Measurements from ENCODE around the gene SGPP1. TPM values are rescaled to one million over a fixed set of nuclear protein-coding genes. Genes with fewer than 3 reads are reported as not detected.
A peak's percentile ranks its signal among the peaks of the same experiment; 100 is the strongest.

SGPP1 gene, protein sequence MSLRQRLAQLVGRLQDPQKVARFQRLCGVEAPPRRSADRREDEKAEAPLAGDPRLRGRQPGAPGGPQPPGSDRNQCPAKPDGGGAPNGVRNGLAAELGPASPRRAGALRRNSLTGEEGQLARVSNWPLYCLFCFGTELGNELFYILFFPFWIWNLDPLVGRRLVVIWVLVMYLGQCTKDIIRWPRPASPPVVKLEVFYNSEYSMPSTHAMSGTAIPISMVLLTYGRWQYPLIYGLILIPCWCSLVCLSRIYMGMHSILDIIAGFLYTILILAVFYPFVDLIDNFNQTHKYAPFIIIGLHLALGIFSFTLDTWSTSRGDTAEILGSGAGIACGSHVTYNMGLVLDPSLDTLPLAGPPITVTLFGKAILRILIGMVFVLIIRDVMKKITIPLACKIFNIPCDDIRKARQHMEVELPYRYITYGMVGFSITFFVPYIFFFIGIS
- 5.5 and 5.8 TPM in 2 replicates for total RNA-seq (2021)
- long read RNA-seq, partial matches to known transcripts, result 0 of 3 reads
- long read RNA-seq, other reads (novel, unspliced or antisense), result 2 of 3 reads

DNA sequence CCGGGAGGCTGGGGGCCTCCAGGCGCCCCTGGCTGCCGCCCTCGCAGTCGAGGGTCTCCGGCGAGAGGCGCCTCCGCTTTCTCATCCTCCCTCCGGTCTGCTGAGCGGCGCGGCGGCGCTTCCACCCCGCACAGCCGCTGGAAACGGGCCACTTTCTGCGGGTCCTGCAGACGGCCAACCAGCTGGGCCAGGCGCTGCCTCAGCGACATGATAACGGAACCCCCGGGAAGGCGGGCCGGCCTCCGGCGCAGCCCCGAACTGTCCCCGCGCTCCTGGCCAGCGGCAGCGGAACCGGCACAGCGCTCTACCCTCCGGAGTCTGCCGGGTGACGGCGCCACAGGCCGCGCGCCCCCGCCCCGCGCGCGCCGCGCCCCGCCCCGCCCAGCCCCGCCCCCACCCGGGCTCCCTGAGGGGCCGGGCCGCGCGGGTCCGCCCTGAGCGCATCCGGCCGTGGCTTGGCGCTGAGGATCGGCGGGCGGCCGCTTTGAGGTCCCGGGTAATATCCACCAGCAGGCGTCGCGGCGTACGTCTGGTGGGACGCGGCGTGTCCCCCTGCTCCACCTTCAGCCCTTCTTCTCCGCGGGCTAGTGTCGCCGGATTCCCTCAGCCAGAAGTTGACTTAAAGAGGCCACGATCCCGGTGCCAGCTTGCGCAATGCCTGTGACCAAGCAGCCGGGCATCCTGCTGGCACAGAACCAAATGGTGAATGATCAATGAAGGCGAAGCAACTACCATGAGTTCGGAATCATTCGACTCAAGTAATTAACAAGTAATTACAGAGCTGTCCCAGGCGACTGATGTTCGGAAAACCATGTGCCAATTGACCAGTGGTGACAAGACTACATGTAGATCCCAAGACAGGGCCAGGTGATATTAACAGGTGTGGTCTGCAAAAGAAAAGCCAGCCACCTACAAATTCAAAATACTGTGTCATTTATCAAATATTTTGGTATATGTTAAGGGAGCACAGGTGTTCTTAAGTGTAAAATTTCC lies at the start of gene SGPP1:
SGPP1 (minus strand) TSS at position 330 of the 993 bp plus-strand sequence; CDS start at position 209, 121 bp downstream.
- Histone ChIP-seq H2AFZ (ENCODE audit: low read length) (no peak within 1 kb of the TSS), H3K4me1 (ENCODE audit: insufficient read depth, low read length) (peaks cover 5% of the 10 kb centered on the region; the same call in 1 of the 2 replicates), H3K4ac (ENCODE audit: low read depth, low read length) (no peak within 1 kb of the TSS), H2BK120ac (ENCODE audit: low read depth, low read length, poor library complexity, severe bottlenecking) (no peak within 1 kb of the TSS), H3K27me3 (ENCODE audit: insufficient read depth, low read length) (no peaks in the 10 kb centered on the region; the same call in 1 of the 2 replicates), H3K4me2 (ENCODE audit: insufficient read depth, insufficient read length, low read length) (peak within 1 kb of the TSS; percentile 87), H3K23me2 (ENCODE audit: insufficient read length, low read depth, low read length, poor library complexity, severe bottlenecking) (peaks cover 7% of the 10 kb centered on the region), H3T11ph (ENCODE audit: low read length) (no peak within 1 kb of the TSS), H3K79me2 (ENCODE audit: insufficient read depth, low read length) (no peaks in the 10 kb centered on the region), H2BK5ac (ENCODE audit: insufficient read length, low read length) (no peak within 1 kb of the TSS), H2AK5ac (ENCODE audit: insufficient read length, low read length) (no peak within 1 kb of the TSS), H2BK12ac (ENCODE audit: insufficient read length, low read depth, low read length) (no peak within 1 kb of the TSS), H3K9me3 (ENCODE audit: control insufficient read depth, low read depth, low read length) (no peaks in the 10 kb centered on the region), H4K20me1 (ENCODE audit: control insufficient read depth, insufficient read depth, insufficient read length) (no peaks in the 10 kb centered on the region), H2BK15ac (ENCODE audit: low read depth, low read length) (no peak within 1 kb of the TSS), H3K27ac (ENCODE audit: insufficient read length, low read depth, low read length) (no peak within 1 kb of the TSS), H2BK20ac (ENCODE audit: low read depth, low read length, poor library complexity, severe bottlenecking) (no peak within 1 kb of the TSS), H4K91ac (ENCODE audit: insufficient read length, low read depth, low read length) (no peak within 1 kb of the TSS), H3K18ac (ENCODE audit: insufficient read length, low read depth, low read length) (peak within 1 kb of the TSS; percentile 39), H4K5ac (ENCODE audit: insufficient read length, low read depth, low read length) (no peak within 1 kb of the TSS), H3K56ac (ENCODE audit: insufficient read length, low read depth, low read length) (no peak within 1 kb of the TSS), H4K8ac (replicated peaks; ENCODE audit: insufficient read length, low read depth, low read length) (no peak within 1 kb of the TSS), H3K79me1 (ENCODE audit: insufficient read depth, low read depth, low read length, poor library complexity, severe bottlenecking) (no peaks in the 10 kb centered on the region), H3K14ac (ENCODE audit: insufficient read depth, low read length) (peak within 1 kb of the TSS; percentile 67), H3K23ac (ENCODE audit: insufficient read length, low read depth, low read length) (no peak within 1 kb of the TSS), H3K9ac (ENCODE audit: extremely low read depth, insufficient read length, low read length) (peak within 1 kb of the TSS; percentile 64)
- Mint-ChIP-seq H3K27ac (peak within 1 kb of the TSS in 2 of 3 experiments; percentile 46 to 93; a peak in 4 of 7 replicates), H3K36me3 (ENCODE audit: insufficient read depth in 1 of 3, low read depth in 3 of 3) (no peaks in the 10 kb centered on the region; a peak in 1 of 7 replicates), H3K9me3 (peaks cover 0 to 1% of the 10 kb centered on the region in 2 experiments; a peak in 3 of 5 replicates), H3K4me3 (peak within 1 kb of the TSS; percentile 97 to 100), H3K27me3 (ENCODE audit: low read depth) (peaks cover 46% of the 10 kb centered on the region), H3K4me1 (peaks cover 25% of the 10 kb centered on the region in 2 experiments)
- WGBS (ENCODE audit: extremely low coverage, insufficient read length, low lambda C conversion rate), result no CpG with 5 or more reads among the region's 88 CpGs
- peak; percentile 79 for DNase-seq
- TF ChIP-seq, protein P1, sequence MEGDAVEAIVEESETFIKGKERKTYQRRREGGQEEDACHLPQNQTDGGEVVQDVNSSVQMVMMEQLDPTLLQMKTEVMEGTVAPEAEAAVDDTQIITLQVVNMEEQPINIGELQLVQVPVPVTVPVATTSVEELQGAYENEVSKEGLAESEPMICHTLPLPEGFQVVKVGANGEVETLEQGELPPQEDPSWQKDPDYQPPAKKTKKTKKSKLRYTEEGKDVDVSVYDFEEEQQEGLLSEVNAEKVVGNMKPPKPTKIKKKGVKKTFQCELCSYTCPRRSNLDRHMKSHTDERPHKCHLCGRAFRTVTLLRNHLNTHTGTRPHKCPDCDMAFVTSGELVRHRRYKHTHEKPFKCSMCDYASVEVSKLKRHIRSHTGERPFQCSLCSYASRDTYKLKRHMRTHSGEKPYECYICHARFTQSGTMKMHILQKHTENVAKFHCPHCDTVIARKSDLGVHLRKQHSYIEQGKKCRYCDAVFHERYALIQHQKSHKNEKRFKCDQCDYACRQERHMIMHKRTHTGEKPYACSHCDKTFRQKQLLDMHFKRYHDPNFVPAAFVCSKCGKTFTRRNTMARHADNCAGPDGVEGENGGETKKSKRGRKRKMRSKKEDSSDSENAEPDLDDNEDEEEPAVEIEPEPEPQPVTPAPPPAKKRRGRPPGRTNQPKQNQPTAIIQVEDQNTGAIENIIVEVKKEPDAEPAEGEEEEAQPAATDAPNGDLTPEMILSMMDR (conservative IDR thresholded peaks at IDR 0.05), result peak; percentile 47; the same call in 2 of the 3 replicates

Data from H9 (cell line).